Glutamatergic neuron (in vitro differentiated cells): ENCODE results near the gene E2F7. TPM values are rescaled to one million over a fixed set of nuclear protein-coding genes. Genes with fewer than 3 reads are reported as not detected.

ENCODE experiments used
- DNase-seq: peaks from one replicate; pipeline ENCODE4 v3.0.0; 2022
- H3K27ac Mint-ChIP-seq: one replicate; pipeline ENCODE4 v1.8.0; 2020; ENCODE audit warnings: mild to moderate bottlenecking, mixed read lengths, inconsistent platforms; ENCODE audit not compliant: unreplicated experiment
- H3K27me3 Mint-ChIP-seq: one replicate; pipeline ENCODE4 v1.8.0; 2020; ENCODE audit warnings: mild to moderate bottlenecking, moderate library complexity, mixed read lengths, inconsistent platforms; ENCODE audit not compliant: unreplicated experiment
- H3K36me3 Mint-ChIP-seq: one replicate; pipeline ENCODE4 v1.8.0; 2020; ENCODE audit warnings: mild to moderate bottlenecking, mixed read lengths, inconsistent platforms; ENCODE audit not compliant: unreplicated experiment
- H3K4me1 Mint-ChIP-seq: one replicate; pipeline ENCODE4 v1.8.0; 2020; ENCODE audit warnings: mild to moderate bottlenecking, low read depth, mixed read lengths, inconsistent platforms; ENCODE audit not compliant: unreplicated experiment
- H3K4me3 Mint-ChIP-seq: one replicate; pipeline ENCODE4 v1.8.0; 2020; ENCODE audit warnings: mild to moderate bottlenecking, mixed read lengths, inconsistent platforms; ENCODE audit not compliant: unreplicated experiment
- H3K9me3 Mint-ChIP-seq: one replicate; pipeline ENCODE4 v1.8.0; 2020; ENCODE audit warnings: mild to moderate bottlenecking, moderate library complexity, mixed read lengths, inconsistent platforms; ENCODE audit not compliant: unreplicated experiment
- total RNA-seq: library from RNA; stranded (reverse); fragmentation: NEBNext Ultra II Directional; extraction: Animal tissue kit (Norgen Biotek cat#: 25700); gene quantifications from one replicate; pipeline ENCODE4 v1.2.1, GENCODE V29; 2021; ENCODE audit not compliant: unreplicated experiment
- TF ChIP-seq, protein P1 (sequence below): fragments of 200-600 bp; sonication (generic); IDR thresholded peaks from one replicate; pipeline ENCODE4 v1.5.0; 2021; ENCODE audit not compliant: partially characterized antibody, unreplicated experiment

Gene E2F7
- total RNA-seq, 1 donor from 2014 or later: 4.2 TPM

DNA sequence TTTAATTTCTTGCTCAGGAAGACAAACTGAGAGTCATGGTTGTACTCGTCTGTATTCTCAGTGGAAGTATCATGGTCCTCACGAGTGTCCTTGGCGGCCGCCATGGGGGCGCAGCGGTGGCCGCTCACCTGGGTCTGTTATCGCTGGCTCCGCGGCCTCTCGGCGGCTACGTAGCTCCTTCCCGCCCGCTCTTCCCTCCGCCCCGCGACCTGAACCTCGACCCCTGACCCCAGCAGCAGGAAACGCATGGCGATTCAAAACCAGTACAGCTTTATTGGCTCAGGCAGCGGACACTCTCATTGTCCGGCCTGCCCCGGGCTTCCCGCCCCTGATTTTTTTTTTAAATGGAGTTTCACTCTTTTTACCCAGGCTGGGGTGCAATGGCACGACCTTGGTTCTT is 80.8 kb downstream of the E2F7 start:
- no peak for DNase-seq
- H3K4me3 Mint-ChIP-seq: no peak overlapping the region
- peaks cover 2% of the 10 kb centered on the region for H3K27me3 Mint-ChIP-seq
- H3K27ac Mint-ChIP-seq: no peak overlapping the region
- TF ChIP-seq, protein P1, sequence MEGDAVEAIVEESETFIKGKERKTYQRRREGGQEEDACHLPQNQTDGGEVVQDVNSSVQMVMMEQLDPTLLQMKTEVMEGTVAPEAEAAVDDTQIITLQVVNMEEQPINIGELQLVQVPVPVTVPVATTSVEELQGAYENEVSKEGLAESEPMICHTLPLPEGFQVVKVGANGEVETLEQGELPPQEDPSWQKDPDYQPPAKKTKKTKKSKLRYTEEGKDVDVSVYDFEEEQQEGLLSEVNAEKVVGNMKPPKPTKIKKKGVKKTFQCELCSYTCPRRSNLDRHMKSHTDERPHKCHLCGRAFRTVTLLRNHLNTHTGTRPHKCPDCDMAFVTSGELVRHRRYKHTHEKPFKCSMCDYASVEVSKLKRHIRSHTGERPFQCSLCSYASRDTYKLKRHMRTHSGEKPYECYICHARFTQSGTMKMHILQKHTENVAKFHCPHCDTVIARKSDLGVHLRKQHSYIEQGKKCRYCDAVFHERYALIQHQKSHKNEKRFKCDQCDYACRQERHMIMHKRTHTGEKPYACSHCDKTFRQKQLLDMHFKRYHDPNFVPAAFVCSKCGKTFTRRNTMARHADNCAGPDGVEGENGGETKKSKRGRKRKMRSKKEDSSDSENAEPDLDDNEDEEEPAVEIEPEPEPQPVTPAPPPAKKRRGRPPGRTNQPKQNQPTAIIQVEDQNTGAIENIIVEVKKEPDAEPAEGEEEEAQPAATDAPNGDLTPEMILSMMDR: no peak
- H3K9me3 Mint-ChIP-seq: peaks cover 5% of the 10 kb centered on the region
- H3K36me3 Mint-ChIP-seq: peaks cover 16% of the 10 kb centered on the region
- no peaks in the 10 kb centered on the region for H3K4me1 Mint-ChIP-seq

DNA sequence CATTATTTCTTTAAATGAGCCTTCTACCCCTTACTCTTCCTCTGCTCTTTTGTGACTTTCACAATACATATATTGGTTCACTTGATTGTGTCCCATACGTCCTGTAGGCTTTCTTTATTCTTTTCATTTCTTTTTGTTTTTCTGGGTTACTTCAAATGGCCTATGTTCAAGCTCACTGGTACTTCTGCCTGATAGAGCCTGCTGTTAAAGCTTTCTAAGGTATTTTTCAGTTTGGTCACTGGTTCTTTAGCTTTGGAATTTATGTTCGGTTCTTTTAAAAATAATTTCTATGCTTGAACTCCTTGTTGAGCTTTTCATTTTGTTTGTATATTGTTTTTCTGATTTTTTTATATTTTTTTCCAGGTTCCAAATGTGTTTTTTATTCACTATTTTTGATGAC is 81.9 kb downstream of the E2F7 start:
- no peaks in the 10 kb centered on the region for H3K4me1 Mint-ChIP-seq
- peaks cover 16% of the 10 kb centered on the region for H3K36me3 Mint-ChIP-seq
- H3K4me3 Mint-ChIP-seq: no peak overlapping the region
- H3K9me3 Mint-ChIP-seq: peaks cover 5% of the 10 kb centered on the region
- TF ChIP-seq, protein P1: no peak
- no peak for DNase-seq
- H3K27ac Mint-ChIP-seq: no peak overlapping the region
- peaks cover 2% of the 10 kb centered on the region for H3K27me3 Mint-ChIP-seq

DNA sequence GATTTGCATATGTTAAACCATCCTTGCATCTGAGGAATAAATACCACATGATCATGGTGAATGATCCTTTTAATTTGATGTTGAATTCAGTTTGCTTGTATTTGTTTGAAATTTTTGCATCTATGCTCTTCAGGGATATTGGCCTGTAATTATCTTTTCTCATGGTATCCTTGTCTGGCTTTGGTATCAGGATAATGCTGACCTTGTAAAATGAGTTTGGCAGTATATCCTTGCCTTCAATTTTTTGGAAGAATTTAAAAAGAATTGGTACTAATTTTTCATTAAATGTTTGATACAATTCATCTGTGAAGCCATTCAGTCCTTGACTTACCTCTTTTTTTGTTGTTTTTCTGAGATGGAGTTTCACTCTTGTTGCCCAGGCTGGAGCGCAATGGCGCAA is 85.2 kb downstream of the E2F7 start:
- H3K27ac Mint-ChIP-seq: no peak overlapping the region
- peaks cover 3% of the 10 kb centered on the region for H3K9me3 Mint-ChIP-seq
- TF ChIP-seq, protein P1: no peak
- H3K4me1 Mint-ChIP-seq: no peaks in the 10 kb centered on the region
- H3K36me3 Mint-ChIP-seq: peaks cover 16% of the 10 kb centered on the region
- H3K4me3 Mint-ChIP-seq: no peak overlapping the region
- no peak for DNase-seq
- no peaks in the 10 kb centered on the region for H3K27me3 Mint-ChIP-seq

DNA sequence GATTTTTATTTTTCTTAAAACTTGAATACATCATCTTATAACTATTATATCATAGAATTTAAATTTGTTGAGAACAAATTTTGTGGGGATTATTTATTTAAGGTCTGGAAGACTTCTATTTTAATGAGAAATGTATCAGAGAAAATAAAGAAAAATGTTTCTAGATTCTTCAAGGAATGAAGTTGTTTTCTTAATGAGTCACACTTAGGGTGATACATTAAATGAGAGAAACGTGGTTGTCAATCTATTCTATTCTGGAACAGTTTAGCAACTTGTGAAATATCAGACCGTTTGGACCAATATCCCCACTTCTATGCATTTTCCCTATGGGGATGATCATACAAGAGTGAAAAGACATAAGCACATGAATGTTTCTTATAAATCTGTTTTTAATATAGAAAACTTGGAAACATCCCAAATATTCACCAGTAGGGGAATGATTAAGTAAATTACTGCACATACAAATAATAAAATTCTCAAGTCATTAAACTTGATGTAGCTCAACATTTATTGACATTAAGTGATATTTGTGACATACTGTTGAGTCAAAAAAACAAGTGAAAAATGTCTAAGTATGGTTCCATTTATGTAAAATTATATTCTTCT is 88.5 kb downstream of the E2F7 start:
- DNase-seq: no peak
- H3K36me3 Mint-ChIP-seq: no peaks in the 10 kb centered on the region
- no peaks in the 10 kb centered on the region for H3K4me1 Mint-ChIP-seq
- no peaks in the 10 kb centered on the region for H3K9me3 Mint-ChIP-seq
- no peak overlapping the region for H3K4me3 Mint-ChIP-seq
- no peaks in the 10 kb centered on the region for H3K27me3 Mint-ChIP-seq
- TF ChIP-seq, protein P1: no peak
- no peak overlapping the region for H3K27ac Mint-ChIP-seq

Other genes starting within 250 kb of the E2F7 start
- 50.5 TPM for gene CSRP2, start 186.6 kb downstream of the E2F7 start, total RNA-seq